Adrenal gland (tissue), 5 donors: ENCODE measurements around the gene EPHB2.

ENCODE experiments used
- CTCF ChIP-seq, 6 experiments: fragments of 450-650 bp in 4 of 6; fragments of 200-600 bp in 2 of 6; sonication (generic) in 1 of 6; IDR thresholded peaks; 1 replicate in 5 of 6; 2 replicates in 1 of 6; pipeline versions ENCODE4 v1.5.1 to v1.8.0; 2016 to 2021; ENCODE audit warnings: antibody characterized with exemption in 6 of 6, mild to moderate bottlenecking in 2 of 6, moderate library complexity in 1 of 6
- POLR2A ChIP-seq, 2 donors: fragments of 450-650 bp; IDR thresholded peaks; one replicate each; pipeline ENCODE4 v1.6.1; 2017; ENCODE audit warnings: antibody characterized with exemption in 2 of 2, mild to moderate bottlenecking in 2 of 2, moderate library complexity in 1 of 2
- donor health status: DM: no; HTN: no; CAD: no.

DNA sequence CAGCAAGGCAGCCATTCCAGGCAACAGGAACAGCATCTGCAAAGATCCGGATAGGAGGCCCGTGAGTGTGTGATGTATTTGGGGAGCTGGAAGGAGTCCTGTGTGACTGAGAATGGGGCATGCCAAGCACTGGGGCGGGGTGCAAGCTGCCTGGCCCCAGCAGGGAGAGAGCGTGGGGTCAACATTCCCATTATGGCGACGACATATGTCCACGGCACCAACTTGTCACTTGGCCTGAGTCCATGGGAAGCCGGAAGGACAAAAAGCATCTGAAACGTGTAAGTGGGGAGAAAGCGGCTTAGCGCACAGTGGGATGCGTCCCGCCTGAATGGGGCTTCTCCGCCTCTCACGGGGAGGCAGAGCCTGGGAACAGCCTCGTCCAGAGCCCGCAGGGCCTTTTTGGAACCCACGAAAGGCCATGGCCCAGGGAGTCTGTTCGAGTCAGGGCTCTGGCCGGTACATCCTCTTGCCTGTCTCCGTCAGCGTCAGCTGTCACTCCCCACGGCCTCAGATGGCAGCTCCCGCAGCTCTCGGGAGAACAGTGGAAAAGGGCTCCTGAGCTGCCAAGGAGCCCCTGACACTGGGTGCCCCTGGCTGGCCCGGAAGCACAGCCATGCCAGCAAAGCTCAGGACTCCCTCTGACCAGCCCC, 12.4 kb downstream of the EPHB2 start:
- TF ChIP-seq CTCF (IDR thresholded peaks at IDR 0.05), result no peak
- no peak for TF ChIP-seq POLR2A (IDR thresholded peaks at IDR 0.05)
